IMR-90 (cell line): ENCODE measurements around the gene PAN3.

ENCODE experiments used
- CTCF ChIP-seq: conservative IDR thresholded peaks from 2 replicates; pipeline ENCODE4 v1.5.1; 2012; ENCODE audit warnings: mild to moderate bottlenecking, low read depth, low read length, improper control_type of control experiment
- MXI1 ChIP-seq: IDR thresholded peaks from 2 replicates; pipeline ENCODE4 v1.6.1; 2012; ENCODE audit warnings: low read depth, mild to moderate bottlenecking, low read length, moderate library complexity, borderline replicate concordance
- POLR2A ChIP-seq: IDR thresholded peaks from 2 replicates; pipeline ENCODE4 v1.6.1; 2012; ENCODE audit warnings: mild to moderate bottlenecking, low read depth, low read length

- TF ChIP-seq CTCF (no peak), MXI1 (no peak), POLR2A (no peak)
Observed at GRCh38 chr13:28145049-28145448, 6.7 kb downstream of the PAN3 start.
